K562 (cell line): Measurements from ENCODE around the gene LZTS2. TPM values are rescaled to one million over a fixed set of nuclear protein-coding genes. Genes with fewer than 3 reads are reported as not detected.

Experiments
- ARID4B ChIP-seq: sonication (generic); formaldehyde crosslinking; IDR thresholded peaks from 2 replicates; pipeline ENCODE4 v1.8.0; 2022; ENCODE audit warnings: mild to moderate bottlenecking, missing genetic modification reagents
- CBFA2T2 ChIP-seq: fragments of 450-650 bp; conservative IDR thresholded peaks from 2 replicates; pipeline ENCODE4 v1.6.1; 2017; ENCODE audit warnings: mild to moderate bottlenecking
- EP400 ChIP-seq: fragments of 450-650 bp; IDR thresholded peaks from 2 replicates; pipeline ENCODE4 v1.6.1; 2017; ENCODE audit warnings: antibody characterized with exemption, mild to moderate bottlenecking, moderate library complexity
- FOS ChIP-seq: IDR thresholded peaks from 3 replicates; pipeline ENCODE4 v1.6.1; 2011; ENCODE audit not compliant: insufficient read length; ENCODE audit errors: extremely low read depth
- TCFL5 ChIP-seq: fragments of 250-450 bp; sonication (Bioruptor Pico); conservative IDR thresholded peaks from 2 replicates; pipeline ENCODE4 v1.6.1; 2021; ENCODE audit warnings: mild to moderate bottlenecking, moderate library complexity, matching md5 sums
- ZNF57 ChIP-seq: fragments of 450-650 bp; formaldehyde crosslinking; IDR thresholded peaks from 2 replicates; pipeline ENCODE4 v1.4.0; 2020; ENCODE audit warnings: mild to moderate bottlenecking, moderate library complexity
- ZNF717 ChIP-seq: fragments of 250-450 bp; sonication (Bioruptor Pico); IDR thresholded peaks from 2 replicates; pipeline ENCODE4 v1.5.0; 2021
- polyA plus RNA-seq, 8 experiments: library from polyadenylated mRNA; depleted of rRNA in 4 of 8; stranded (reverse) in 5 of 8; unstranded in 3 of 8; fragments of >200 nt; fragmentation: Nextera tagmentation in 2 of 8; fragmentation: Illumina TruSeq in 1 of 8; extraction: Ambion mirVana in 2 of 8; extraction: Trizol in 1 of 8; gene quantifications; 2 replicates each; pipeline versions ENCODE4 v1.2.1 to v1.2.3, GENCODE V29; 2011 to 2014; ENCODE audit warnings: inconsistent platforms in 1 of 8, missing spikeins in 1 of 8
- total RNA-seq, 7 experiments: library from RNA; depleted of rRNA in 6 of 7; stranded (reverse); fragments of >200 nt in 6 of 7; fragmentation: Illumina TruSeq in 2 of 7; extraction: Trizol in 2 of 7; gene quantifications; 2 replicates each; pipeline versions ENCODE4 v1.2.1 to v1.2.3, GENCODE V29; 2011 to 2021; ENCODE audit warnings: low replicate concordance in 1 of 7
- TF ChIP-seq, protein P1 (sequence below): fragments of 250-450 bp; sonication (Bioruptor Pico); IDR thresholded peaks from 2 replicates; pipeline ENCODE4 v1.5.1; 2021; ENCODE audit warnings: mild to moderate bottlenecking

The LZTS2 gene
- total and polyA plus RNA-seq, 9 of the 15 experiments (the other 6 are each of a cell fraction or from before 2014, with no cell fraction given) = 0.23 to 42.5 (median 14.7) TPM

DNA sequence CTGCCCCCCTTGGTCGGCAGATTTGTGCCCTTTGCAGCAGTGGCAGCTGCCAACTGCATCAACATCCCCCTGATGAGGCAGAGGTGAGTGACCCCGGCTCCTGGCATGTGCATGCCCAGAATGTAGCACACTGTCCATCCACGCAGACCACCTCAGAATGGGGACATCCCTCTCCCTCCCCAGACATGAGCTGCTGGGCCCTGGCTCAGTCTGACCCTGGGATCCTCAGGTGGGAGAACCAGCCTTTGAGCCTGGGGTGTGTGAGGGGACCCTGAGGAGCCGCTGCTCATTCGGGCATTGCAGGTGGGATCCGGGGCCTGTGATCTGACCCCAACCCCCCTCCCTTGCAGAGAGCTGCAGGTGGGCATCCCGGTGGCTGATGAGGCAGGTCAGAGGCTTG is 37.1 kb downstream of the LZTS2 start (continued):
- no peak for TF ChIP-seq ARID4B (CRISPR knock-in tag)
- TF ChIP-seq CBFA2T2 = no peak
- no peak for TF ChIP-seq ZNF57 (CRISPR knock-in tag)
- TF ChIP-seq TCFL5 (CRISPR knock-in tag) = no peak
- TF ChIP-seq, protein P1, sequence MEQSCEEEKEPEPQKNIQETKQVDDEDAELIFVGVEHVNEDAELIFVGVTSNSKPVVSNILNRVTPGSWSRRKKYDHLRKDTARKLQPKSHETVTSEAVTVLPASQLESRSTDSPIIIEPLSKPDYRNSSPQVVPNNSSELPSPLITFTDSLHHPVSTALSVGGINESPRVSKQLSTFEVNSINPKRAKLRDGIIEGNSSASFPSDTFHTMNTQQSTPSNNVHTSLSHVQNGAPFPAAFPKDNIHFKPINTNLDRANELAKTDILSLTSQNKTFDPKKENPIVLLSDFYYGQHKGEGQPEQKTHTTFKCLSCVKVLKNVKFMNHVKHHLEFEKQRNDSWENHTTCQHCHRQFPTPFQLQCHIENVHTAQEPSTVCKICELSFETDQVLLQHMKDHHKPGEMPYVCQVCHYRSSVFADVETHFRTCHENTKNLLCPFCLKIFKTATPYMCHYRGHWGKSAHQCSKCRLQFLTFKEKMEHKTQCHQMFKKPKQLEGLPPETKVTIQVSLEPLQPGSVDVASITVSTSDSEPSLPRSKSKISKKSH = no peak
- TF ChIP-seq EP400 = no peak
- TF ChIP-seq ZNF717 = no peak
- TF ChIP-seq FOS = no peak
